Measurements from ENCODE around the gene TMEM245.

DNA sequence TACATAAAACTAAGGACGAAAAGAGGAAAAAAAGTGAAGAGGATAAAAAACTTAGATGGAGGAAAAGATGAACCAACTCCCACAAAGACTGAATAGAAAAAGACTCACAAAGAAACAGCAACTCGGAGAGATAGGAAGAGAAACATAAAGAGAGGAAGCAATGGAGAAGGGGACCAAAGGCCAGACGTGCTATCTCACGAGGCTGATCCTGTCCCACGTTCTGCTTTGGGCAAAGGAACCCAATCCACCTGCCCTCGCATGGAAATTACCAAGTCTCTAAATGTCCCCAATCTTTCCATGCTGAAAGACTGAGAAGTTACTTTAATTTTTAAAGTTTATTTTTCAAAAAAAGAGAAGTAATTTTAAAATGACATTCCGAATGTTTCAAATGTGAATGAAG is 36.6 kb downstream of the TMEM245 start:
- TF ChIP-seq CTCF (IDR thresholded peaks at IDR 0.05; ENCODE audit: low read length) (no peak), EZH2 (IDR thresholded peaks at IDR 0.05; ENCODE audit: borderline replicate concordance, low read length) (no peak)

All from OCI-LY1 (cell line).